ENCODE measurements around the gene C1QL2.

Gene C1QL2

GRCh38 chr2:119136093-119136492, 22.5 kb downstream of the C1QL2 start:
- DNase-seq, result no peak

GRCh38 chr2:119134775-119135174, 23.8 kb downstream of the C1QL2 start:
- no peak for DNase-seq

- peak; percentile 34 for DNase-seq
Measured at GRCh38 chr2:119126650-119127049, 31.9 kb downstream of the C1QL2 start.

- no peak for DNase-seq
Measured at GRCh38 chr2:119123389-119123788, 35.2 kb downstream of the C1QL2 start.

GRCh38 chr2:119122663-119123062, 35.9 kb downstream of the C1QL2 start:
- no peak for DNase-seq

- no peak for DNase-seq
Measured at GRCh38 chr2:119119999-119120756, 38.4 kb downstream of the C1QL2 start.

DNA sequence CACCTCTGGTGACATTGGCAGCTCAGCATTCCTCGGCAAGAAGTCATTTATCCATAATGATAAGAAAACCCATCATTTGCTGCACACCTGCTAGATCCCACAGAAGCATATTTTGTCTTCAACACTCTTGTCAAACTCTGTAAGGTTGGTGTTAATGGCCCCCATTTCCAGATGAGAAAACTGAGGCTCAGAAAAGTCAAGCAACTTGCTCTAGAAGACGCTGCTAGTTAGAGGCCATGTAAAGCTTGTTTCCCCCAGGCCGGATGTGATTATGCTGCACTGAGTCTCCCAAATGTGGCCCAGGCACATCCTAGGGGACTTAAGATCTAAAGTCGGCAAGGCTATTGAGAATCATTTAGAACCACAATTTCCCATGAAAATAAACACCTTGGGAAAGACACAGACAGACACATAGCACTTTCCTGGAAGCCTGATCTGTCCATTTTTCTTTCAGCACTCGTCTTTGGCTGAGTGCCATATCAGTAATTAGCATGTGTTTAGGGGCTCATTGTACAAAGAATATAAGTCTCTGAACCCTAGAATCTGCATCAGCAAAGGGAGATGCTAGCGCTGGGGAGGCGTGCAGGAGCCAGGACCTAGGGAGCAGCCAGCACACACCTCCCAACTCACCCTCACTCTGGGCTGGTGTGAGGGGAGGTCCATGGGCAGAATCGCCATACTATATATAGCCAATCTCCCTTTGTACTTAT, 39.3 kb downstream of the C1QL2 start:
- no peak for DNase-seq

DNA sequence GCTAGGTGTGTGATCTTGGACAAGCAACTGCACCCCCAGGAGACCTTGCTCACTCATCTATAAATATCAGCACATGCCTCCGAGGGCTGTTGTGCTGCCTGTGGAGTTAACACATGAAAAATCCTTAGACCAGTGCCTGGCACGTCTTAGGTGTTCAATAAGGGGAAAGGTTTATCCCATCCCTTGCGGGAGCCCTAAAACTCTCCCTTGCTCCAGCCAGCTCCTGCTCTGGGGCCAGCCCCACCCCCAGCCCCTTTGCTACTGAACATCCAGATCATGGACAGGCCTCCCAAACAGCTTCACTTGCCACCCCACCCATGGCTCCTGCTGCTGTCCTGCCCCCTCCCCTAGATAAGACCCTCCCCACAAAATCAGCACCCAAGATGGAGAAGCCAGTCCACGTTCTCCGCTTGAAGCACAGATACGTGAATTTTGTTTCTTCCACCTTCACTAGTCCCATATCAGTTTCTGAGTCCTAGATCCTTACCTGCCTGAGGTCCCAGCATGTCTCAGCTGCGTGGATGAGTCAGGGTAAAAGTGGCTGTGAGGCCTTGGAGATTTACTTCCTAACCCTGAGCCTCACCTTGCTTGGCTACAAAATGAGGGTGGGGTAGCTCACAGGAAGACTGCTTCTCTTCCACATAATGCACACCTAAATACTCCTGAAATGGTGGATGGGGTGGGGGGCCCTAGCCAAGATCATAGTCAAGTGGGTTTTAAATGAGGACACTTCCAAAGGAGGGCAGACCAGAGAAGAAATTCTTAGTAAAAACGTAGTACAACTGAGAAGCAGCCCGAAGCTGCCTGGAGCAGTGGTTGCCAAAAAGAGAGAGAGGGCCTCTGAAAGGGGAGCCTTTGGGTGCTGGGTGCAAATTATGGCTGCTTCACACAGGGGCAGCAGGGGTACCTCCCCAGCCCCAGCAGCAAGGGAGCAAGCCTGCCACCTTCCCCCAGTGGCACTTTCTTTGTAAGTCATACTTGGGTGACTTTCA, 40.4 kb downstream of the C1QL2 start:
- DNase-seq, result no peak

- no peak for DNase-seq
Measured at GRCh38 chr2:119117408-119117807, 41.1 kb downstream of the C1QL2 start.

GRCh38 chr2:119116411-119117295, 41.9 kb downstream of the C1QL2 start:
- DNase-seq, result no peak

GRCh38 chr2:119114266-119114665, 44.3 kb downstream of the C1QL2 start:
- no peak for DNase-seq

DNA sequence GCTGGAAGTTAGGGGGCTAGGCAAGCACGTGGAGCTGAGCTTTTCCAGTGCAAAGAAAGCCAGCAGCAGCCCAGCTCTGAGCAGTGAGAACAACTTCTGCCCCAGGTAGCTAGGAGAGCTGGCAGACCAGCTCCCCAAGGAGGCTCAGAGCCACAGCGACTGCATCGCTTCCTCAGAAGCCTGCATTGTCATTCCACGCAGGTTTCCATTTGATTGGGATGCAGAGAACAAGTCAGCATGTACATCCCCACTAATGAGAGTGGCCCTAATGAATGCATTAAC, 45.1 kb downstream of the C1QL2 start:
- DNase-seq, result no peak

DNA sequence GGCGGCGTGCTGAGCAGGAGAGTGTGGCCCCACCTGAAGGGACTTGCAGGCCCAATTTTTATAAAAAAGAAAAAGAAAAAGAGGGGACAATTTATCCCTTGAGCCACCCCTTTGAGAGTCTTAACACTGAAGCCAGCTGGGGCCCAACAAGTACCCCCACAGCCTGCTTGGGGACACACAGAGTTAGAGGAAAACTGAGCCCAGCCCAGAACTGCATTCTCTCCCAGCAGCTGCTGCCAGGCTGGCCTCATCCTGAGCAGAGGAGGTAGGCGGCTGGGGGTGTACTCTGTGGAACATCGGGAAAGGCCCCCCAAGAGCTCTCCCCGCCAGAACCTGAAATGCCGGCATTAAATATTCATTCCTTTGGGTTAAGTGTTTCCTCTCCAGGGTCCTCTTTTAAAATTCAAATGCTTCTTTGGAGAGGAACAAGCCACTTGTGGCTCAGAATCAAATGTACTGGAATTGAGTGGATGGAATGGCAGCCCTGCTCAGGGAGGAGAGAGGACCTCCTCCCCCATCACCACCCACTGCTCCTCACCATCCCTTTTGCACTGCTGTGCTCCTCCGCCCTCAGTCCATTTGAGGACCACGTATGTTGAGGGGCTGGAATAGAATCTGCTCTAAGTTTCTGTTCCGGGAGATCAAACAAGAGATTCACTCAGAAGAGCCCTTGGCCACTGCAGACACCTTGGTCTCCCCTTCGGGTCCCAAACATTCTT, 45.6 kb downstream of the C1QL2 start:
- no peak for DNase-seq

- DNase-seq, result no peak
Measured at GRCh38 chr2:119112230-119112629, 46.3 kb downstream of the C1QL2 start.

DNA sequence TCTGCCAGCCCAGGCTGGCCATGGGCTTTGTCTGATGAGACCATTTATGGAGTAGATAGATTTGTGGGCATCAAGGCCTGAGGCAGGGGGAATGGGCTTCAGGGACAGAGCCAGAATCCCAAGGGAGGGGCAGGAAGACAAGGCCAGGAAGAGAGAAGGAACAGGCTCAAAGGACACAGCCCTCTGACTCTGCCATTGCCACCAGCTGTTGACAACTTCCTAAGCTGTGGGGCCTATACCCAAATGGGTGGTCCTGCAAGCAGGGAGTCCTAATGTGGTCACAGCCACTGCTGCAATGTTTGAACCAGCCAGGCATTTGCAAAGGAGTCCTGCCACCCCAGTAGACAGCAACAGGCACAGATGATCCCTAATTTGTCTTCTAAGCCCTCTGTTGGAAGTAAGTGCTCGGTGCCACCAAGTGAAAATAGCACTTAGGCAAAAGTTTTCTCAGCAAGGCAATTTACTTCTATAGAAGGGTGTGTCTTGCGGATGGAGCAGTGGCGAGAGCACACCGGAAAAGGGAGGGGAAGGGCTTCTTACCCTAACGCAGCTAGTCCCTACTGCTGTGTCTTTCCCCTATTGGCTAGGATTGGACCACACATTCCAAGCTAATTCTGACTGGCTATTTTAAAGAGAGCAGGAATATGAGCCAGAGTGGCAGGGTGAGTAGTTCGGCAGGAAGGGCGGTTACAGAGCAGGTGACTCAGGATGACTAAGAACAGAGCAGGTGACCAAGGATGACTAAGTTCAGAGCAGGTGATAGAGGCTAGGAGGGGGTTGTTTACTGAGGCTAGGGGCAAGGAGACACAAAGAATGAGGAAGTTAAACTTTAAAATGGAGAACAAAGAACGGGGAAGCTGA, 47.2 kb downstream of the C1QL2 start:
- no peak for DNase-seq

DNA sequence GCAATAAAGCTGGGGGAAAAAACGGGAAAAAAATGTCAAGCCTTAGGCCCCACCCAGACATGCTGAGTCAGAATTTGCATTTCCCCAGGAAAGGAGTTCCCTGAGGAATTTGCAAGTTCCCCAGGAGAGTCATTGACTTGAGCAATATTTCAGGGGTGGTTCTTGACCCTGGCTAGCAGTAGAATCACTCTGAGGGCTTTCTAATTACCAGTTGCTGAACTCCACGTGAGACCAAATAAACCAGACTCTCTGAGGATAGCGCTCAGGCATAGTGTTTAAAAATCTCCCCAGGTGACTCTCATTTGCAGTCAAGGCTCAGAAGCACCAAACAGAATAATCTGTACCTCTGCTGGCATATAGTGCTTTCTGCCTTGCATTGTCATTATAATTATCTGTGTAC, 48.7 kb downstream of the C1QL2 start:
- no peak for DNase-seq

GRCh38 chr2:119108186-119108585, 50.4 kb downstream of the C1QL2 start:
- no peak for DNase-seq

DNA sequence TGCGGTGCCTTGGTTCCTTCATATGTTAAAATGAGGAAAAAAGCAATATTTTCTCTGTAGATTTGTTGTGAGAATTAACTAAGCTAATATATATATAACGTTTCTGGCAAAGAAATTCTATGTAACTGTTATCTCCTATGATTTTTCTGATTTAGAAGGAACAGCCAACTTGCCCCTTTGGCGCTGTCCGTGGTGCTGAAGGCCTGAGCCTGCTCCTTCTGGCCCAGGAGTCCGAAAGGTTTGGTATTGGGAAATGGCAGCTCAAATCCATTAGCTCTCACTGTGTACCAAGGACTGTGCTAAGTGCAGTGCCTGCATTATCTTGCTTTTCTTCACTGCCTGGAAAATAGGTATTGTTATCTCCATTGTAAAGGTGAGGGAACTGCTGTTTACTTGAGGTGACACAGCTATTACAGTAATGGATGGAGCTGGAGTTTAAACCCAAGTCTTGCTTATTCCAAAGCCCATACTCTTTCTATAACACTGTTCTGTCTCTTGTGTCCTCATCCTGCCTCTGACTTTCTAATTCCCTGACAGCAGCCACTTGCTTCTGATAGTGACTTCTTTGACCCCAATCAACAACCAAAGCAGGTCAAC, 52.2 kb downstream of the C1QL2 start:
- DNase-seq, result peak; percentile 23

Measured in activated naive CD4-positive, alpha-beta T cell treated with anti-CD3 and anti-CD28 coated beads, Interleukin-2, amount 50 U/mL, for 16 hours (primary cell).